ENCODE results near the gene MGST3. TPM values are rescaled to one million over a fixed set of nuclear protein-coding genes. Genes with fewer than 3 reads are reported as not detected.
"Not testable (repeated sequence)": the region's sequence is repeated elsewhere in the genome, so short reads cannot be mapped to it uniquely, and the experiment has no call there.

MGST3 gene
- total RNA-seq, 4 donors from 2014 or later, result 250 to 616 (median 291) TPM

DNA sequence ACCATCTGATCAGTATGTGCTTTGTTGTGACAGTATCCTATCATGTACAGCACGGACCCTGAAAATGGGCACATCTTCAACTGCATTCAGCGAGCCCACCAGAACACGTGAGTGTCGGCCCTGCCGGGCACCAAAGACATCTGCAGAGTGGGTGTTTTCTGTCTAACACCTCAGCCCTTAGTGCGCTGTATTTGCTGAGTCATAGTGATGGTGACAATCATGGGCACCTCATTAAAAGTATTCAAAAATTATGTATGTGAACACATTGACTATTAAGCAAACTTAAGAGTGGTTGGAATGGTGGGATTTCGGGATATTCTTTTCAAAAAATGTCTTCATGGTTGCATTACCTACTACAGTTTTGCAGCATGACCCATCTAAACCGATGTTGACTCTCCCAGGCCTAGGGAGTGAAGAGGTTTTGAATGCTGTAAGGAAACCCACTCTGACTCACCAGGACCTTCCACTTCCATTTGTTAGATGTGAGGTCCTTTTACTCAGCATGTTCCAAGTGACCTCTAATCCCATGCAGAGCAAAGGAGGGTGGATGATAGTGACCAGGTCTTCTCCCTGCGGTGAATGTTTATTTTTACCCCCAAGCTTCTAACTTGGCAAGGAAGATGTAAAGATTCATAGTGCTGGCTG lies 20.1 kb downstream of the MGST3 start:
- ATAC-seq (ENCODE audit: low FRiP score) (no peak), DNase-seq (ENCODE audit: low spot score) (no peak)
- TF ChIP-seq, protein P1, sequence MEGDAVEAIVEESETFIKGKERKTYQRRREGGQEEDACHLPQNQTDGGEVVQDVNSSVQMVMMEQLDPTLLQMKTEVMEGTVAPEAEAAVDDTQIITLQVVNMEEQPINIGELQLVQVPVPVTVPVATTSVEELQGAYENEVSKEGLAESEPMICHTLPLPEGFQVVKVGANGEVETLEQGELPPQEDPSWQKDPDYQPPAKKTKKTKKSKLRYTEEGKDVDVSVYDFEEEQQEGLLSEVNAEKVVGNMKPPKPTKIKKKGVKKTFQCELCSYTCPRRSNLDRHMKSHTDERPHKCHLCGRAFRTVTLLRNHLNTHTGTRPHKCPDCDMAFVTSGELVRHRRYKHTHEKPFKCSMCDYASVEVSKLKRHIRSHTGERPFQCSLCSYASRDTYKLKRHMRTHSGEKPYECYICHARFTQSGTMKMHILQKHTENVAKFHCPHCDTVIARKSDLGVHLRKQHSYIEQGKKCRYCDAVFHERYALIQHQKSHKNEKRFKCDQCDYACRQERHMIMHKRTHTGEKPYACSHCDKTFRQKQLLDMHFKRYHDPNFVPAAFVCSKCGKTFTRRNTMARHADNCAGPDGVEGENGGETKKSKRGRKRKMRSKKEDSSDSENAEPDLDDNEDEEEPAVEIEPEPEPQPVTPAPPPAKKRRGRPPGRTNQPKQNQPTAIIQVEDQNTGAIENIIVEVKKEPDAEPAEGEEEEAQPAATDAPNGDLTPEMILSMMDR (IDR thresholded peaks at IDR 0.05), result no peak

DNA sequence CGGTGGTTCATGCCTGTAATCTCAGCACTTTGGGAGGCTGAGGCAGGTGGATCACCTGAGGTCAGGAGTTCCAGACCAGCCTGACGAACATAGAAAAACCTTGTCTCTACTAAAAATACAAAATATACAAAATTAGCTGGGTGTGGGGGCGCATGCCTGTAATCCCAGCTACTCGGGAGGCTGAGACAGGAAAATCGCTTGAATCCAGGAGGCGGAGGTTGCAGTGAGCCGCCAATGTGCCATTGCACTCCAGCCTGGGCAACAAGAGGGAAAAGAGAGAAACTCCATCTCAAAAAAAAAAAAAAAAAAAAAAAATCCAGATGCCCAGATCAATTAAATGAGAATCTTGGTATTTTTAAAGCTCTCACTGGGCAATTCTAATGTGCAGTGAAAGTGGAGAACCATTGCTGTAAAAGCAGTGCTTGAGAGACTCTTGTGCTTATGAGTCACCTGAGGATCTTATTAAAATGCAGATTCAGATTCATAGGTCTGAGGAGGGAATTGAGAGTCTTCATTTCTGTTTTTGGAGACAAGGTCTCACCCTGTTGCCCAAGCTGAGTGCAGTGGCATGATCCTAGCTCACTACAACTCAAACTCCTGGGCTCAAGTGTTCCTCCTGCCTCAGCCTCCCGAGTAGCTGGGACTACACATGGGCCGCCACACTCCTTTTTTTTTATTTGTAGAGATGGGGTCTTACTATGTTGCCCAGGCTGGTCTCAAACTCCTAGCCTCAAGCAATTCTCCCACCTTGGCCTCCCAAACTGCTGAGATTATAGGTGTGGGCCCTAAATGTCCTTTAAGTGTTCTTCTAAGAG lies 27.9 kb downstream of the MGST3 start:
- not testable (repeated sequence) for DNase-seq (ENCODE audit: low spot score); ATAC-seq (ENCODE audit: low FRiP score)

DNA sequence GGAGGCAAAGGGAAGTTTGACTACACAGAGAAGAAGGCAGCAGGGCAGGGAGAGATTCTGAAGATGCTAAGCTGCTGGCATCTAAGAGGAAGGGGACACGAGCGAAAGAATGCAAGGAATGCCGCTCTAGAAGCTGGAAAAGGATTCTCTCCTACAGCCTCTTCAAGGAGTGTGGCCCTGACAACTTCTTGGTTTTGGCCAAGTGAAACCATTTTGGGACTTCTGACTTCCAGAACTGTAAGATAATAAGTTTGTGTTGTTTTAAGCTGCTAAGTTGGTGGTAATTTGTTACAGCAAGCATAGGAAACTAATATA lies 28.5 kb downstream of the MGST3 start:
- no peak for DNase-seq (ENCODE audit: low spot score)
- TF ChIP-seq, protein P1 (IDR thresholded peaks at IDR 0.05), result no peak
- ATAC-seq (ENCODE audit: low FRiP score), result no peak

DNA sequence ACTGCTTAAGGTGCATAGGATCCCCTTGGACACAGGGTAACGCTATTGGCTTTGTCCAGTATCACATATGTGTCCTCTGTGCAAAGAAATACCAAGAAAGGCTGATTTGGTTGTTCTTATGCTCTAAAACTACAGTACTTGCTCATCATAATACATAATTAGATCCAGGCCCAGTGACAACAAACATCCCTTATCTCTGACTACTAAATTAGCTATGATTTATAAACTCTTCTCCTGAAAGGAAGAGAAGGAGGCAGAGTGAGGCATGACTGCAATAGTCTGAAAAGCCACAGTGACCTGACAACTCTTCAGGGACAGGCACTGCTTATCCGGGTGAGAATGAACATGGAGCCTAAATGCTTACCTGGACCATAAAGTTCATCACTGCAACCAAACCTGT lies 30.7 kb downstream of the MGST3 start:
- no peak for DNase-seq (ENCODE audit: low spot score)
- no peak for ATAC-seq (ENCODE audit: low FRiP score)
- TF ChIP-seq, protein P1 (IDR thresholded peaks at IDR 0.05), result no peak

DNA sequence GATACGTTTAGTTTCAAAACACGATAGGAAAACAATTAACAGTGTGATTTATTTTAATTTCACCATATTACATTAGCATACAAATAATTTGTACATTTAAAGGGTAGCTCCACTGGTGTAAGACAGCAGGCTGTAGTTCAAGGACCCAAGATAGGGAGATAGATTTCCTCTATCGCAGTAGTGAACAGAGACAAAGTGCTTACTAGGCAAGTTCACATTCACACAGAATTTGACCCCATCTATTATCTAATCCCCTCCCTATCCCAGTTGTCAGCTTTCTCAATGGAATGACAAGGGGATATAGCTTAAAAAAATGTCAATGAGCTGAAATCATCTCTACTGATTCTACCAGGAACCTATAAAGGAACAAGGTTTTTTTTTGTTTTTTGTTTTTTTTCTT lies 31.2 kb downstream of the MGST3 start:
- DNase-seq (ENCODE audit: low spot score), result no peak
- no peak for ATAC-seq (ENCODE audit: low FRiP score)
- TF ChIP-seq, protein P1 (IDR thresholded peaks at IDR 0.05), result no peak

DNA sequence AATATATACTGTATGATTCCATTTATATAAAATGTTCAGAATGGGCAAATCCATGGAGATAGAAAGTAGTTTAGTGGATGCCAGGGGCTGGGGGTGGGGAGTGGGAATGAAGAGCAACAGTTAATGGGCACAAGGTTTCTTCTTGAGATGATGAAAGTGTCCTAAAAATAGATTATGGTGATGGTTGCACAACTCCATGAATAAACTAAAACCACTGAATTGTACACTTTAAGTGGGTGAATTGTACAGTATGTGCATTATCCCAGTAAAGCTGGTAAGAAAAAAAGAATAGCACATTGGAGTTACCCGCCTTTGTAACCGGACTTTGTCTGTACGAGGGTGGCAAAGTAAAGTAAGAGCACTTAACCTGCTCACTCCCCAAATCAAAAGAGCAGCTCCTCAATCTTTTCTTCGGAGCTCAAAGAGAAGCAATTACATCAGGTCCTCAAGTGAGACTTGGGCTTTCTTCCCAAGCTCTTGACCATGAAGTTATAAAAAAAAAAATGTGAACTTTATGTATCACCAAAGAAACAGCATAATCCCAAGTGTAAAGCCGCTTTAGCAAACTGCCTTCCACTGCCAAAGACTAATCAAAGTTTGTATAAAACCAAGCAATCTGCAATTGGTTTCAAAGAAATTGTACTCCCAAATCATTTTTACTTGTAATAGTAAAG lies 35.3 kb downstream of the MGST3 start:
- DNase-seq (ENCODE audit: low spot score) (no peak), ATAC-seq (ENCODE audit: low FRiP score) (no peak)
- TF ChIP-seq, protein P1 (IDR thresholded peaks at IDR 0.05), result no peak

DNA sequence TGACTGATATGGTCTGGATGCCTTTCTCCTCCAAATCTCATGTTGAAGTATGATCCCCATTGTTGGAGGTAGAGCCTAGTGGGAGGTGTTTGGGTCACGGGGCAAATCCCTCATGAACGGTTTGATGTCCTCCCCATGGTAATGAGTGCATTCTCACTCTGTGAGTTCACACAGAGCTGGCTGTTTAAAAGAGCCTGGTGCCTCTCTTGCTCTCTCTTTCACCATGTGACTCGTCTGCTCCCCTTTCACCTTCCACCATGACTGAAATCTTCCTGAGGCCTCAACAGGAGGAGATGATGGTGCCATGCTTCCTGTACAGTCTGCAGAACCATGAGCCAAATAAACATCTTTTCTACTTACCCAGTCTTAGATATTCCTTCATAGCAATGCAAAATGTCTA lies 37.1 kb downstream of the MGST3 start:
- no peak for DNase-seq (ENCODE audit: low spot score)
- TF ChIP-seq, protein P1 (IDR thresholded peaks at IDR 0.05), result no peak
- ATAC-seq (ENCODE audit: low FRiP score), result no peak

All from omental fat pad (tissue), 4 donors.